Fibroblast of peridontal ligament (primary cell): ENCODE data around the gene CNKSR3.
A peak's percentile ranks its signal among the peaks of the same experiment; 100 is the strongest.

ENCODE experiments used
- DNase-seq: peaks from one replicate; pipeline ENCODE4 v3.0.0-alpha.2; 2010; ENCODE audit errors: extremely low read depth

The CNKSR3 gene

GRCh38 chr6:154479351-154479769 is 31.1 kb downstream of the CNKSR3 start:
- peak; percentile 78 for DNase-seq

- peak; percentile 66 for DNase-seq
Observed at GRCh38 chr6:154478701-154479060, 31.8 kb downstream of the CNKSR3 start.

DNA sequence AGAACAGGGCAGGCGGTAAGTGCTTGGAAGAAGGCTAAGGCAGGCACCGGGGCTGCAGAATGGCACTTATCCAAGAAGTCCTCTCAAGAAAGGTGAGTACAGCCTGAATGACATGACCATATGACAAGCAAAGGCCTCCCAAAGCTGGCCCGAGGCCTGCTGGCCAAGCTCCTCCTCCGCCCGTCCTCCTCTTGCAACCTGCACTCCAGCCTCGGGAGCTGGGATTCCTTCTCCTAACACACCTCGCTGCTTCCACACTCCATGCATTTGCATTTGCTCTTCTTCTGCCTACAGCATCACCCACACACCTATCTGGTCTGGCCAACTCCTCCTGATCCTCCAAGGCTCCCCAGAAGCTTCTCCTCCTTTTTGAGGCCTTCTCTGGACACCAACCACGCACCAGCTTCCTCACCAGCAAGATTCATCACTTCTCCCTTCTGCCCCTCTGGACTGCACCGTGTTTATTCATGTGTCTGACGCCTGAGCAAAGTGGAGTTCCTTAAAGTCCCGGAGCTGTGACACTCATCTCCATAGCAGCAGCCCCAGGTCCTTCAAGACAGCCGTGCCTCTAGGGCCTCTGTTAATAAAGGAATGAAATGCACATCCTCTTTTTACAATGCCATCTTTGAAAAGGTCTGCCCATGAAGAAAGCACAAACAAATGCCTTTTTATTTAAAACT is 32.3 kb downstream of the CNKSR3 start:
- no peak for DNase-seq

- no peak for DNase-seq
Observed at GRCh38 chr6:154476494-154476893, 34.0 kb downstream of the CNKSR3 start.

DNA sequence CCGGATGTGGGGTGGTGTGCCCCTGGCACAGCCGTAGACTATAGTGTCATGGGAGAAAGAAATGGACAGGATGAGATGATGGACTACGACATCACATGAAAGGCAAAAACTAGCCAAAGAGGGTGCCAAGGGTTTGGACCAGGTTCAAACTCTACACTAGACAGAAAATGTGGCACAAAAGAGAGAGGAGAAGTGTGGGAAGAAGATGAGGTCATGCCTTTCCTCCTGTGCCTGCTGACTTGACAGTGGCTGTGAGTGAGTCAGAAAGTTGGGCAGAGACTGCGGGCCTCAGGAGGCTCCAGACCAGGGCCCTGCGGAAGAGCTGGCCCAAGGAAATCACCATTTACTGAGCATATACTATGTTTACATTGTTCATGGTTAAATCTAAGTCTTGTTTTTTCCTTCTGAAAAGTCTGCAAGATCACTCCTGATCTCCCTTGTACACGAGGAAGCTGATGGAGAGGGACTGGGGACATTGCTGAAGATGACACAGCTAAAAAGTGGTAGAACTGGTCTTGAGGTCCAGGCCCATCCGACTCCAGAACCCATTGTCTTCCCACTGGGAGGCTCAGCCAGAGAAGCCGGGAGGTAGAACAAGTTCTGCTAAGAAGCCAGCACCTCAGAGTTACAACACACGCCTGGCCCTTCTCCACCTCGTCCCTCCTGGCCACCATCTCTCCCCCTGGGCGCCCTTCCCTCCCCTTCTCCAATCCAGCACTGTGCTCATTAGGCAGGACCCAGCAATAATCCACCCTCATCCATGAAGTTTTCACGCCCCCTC is 35.6 kb downstream of the CNKSR3 start:
- peak; percentile 85 for DNase-seq

DNA sequence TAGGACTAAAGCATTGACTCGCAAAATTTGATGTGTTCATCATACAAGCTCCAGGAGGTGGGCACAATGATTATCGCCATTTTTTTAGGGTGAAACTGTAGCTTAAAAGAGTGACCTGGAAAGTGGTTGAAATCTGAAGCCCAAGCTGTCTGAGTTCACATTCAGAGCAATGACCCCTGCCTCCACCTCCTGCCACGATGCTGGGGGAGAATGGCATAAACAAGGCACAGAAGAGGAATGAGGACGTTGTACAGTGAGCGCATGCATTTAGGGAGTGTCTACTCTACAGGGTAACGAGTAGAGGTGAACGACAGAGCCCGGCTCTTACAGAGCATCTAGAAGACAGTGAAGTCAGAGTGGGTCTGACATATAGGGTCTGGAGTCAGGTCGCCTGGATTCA is 37.2 kb downstream of the CNKSR3 start:
- DNase-seq: no peak

DNA sequence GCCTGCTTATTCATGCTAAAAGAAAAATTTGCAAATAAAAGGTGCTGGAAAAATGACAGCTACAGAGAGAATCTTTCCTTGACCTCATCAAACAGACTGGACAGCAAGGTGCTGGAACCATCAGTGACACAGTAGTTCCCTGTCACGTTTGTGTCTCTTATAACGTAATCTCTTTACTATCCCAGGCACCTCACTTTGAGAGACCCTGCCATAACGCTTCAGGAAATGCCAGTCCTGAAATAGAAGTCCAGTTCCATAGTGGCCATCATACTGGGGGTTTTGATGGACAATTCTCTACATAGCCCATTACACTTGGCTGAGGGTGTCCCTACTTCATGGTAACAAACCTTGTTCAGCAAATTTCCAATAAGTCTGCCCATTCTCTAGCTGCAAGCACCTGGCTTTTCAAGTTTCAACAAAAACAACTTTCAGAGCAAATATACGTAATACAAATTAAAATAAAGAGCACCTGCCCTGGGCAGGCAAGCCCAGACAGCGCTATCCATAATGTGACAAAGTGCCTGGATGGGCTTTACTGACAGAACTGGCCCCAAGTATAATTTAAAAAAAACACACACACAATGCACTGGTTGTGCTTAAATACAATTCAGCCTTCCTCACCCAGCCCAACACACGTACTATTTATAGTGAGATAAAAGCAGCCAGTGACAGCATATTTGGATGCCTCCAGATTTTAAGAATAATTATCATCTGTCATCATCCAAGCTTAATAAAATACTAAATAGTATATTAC is 38.7 kb downstream of the CNKSR3 start:
- DNase-seq: no peak

GRCh38 chr6:154469306-154469935 is 41.1 kb downstream of the CNKSR3 start:
- no peak for DNase-seq

DNA sequence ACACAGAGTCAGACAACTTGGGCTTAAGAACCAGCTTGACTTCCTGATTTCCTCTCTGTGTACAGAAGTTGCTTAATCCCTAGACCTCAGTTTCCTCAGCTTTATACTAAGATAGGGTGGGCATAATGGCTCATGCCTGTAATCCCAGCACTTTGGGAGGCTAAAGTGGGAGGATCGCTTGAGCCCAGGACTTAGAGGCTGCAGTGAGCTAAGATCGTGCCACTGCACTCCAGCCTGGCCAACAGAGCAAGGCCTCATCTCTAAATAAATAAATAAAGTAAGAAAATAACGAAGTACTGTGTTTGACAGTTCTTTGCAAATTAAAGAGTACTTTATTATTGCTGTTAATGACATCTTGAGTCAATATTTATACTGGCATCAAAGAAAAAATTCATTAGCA is 41.7 kb downstream of the CNKSR3 start:
- DNase-seq: no peak

GRCh38 chr6:154466971-154467679 is 43.4 kb downstream of the CNKSR3 start:
- DNase-seq: no peak

- no peak for DNase-seq
Observed at GRCh38 chr6:154466139-154466538, 44.3 kb downstream of the CNKSR3 start.

- no peak for DNase-seq
Observed at GRCh38 chr6:154463573-154464419, 46.7 kb downstream of the CNKSR3 start.

DNA sequence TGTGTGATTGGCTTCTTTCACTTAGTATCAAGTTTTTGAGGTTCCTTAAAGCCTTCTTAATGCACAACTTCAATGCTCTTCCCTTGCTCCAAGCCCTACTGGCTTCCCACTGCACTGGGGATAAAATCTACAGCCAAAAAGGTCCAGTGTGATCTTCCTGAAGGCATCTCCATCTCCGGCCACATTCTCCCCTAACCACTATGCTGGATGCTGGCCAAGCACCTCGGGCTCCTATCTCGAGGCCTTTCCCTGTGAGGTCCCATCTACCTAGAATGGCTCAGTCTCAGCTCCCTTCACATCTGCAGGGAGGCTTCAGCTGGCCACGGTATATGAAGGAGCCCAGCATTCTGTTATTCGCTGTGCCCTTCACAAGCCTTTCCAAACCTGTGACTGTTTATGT is 48.1 kb downstream of the CNKSR3 start:
- DNase-seq: no peak

GRCh38 chr6:154461348-154461747 is 49.1 kb downstream of the CNKSR3 start:
- DNase-seq: no peak

DNA sequence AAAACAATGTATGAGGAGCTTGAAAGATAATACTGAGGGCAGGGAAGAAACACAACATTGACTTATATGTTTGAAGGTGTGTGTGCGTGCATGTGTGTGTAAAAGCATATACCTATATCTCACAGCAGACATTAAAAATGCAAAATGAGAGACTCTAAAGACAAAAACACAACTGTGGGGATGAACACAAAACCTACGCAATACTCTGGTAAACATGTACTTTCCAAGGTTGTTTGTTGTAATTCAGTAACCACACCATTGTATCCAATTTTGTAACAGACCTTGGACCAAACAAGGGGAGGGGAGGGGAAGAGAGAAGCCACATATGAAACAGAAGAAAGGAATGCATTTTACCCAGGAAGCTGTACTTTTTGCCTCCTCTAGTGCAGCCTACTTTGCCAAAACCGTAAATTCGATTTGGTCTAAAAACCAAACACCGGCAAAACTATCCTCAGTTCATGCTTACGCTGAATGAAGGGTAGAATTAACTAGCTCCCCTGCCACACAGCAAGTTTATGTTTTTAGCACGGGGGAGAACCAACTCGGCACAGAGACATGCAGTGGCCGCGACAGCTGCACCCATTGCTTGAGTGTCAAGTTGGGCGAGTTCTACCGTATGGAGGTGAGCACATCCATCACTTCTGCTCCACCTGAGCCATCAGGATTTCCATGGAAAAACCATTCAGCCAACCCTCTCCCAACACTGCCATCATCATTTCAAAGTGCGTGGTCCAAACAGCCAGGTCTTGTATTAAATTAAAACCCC is 50.0 kb downstream of the CNKSR3 start:
- DNase-seq: peak; percentile 94

- peak; percentile 74 for DNase-seq
Observed at GRCh38 chr6:154459513-154459912, 51.0 kb downstream of the CNKSR3 start.

DNA sequence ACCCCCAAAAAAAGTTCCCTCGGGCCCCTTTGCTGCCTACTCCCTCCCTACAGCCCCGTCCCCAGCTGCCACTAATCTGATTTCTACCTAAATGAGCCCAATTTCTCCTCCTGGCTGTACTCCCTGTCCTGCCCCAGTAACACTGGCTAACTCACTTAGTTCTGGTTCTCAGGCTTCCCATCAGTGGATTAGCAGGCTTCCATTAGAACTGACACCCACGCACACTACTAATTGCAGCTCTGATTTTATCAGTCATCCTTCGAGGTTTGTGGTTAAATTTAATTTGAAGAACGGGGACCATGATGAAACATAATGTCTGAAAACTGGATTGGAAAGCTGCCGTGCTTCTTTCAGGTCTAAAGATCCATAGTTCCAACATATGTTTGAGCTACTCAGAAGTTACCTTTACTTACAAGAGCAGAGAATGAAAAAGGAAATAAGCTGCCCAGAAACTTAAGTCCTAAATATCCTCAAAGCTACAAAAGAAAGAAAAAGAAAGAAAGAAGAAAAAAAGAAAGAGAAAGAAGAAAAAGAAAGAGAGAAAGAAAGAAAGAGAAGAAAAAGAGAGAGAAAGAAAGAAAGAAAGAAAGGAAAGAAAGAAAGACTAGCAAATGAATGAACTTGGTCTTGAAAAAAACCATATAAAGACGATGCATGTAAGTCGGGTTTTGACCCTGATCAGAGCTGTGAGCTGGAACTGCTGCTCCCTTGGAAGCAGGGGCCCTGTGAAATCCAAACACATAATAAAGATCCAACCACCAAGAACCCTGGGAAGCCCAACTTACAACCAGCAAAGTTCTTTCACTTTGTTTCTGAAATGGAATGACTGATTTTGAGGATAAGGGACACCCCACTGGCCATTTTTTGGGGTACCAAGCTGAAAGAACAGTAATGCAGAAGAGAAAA is 51.7 kb downstream of the CNKSR3 start:
- peak; percentile 62 for DNase-seq

- no peak for DNase-seq
Observed at GRCh38 chr6:154457881-154458284, 52.6 kb downstream of the CNKSR3 start.
